Endothelial cell of umbilical vein (primary cell): Measurements from ENCODE around the gene TMCO1. TPM values are rescaled to one million over a fixed set of nuclear protein-coding genes. Genes with fewer than 3 reads are reported as not detected.

ENCODE experiments used
- BruUV-seq: library from RNA; stranded (reverse); fragments of 400-500 nt; replicated peaks from 2 replicates; lab custom pipeline; 2021; lab: Mats Ljungman, UMichigan
- CTCF ChIA-PET: fragments of 300-600, 350-600 bp; sonication (Branson Sonifier 250); formaldehyde crosslinking; loops from one replicate; lab custom pipeline; 2021; ENCODE audit warnings: antibody characterized with exemption, inconsistent platforms; lab: Charles Lee
- POLR2A ChIA-PET: fragments of 300-600, 350-600 bp; sonication (Branson Sonifier 250); formaldehyde crosslinking; loops from one replicate; lab custom pipeline; 2021; ENCODE audit warnings: antibody characterized with exemption, inconsistent platforms; lab: Charles Lee
- DNase-seq: peaks from one replicate; pipeline ENCODE4 v3.0.0-alpha.2; 2011; ENCODE audit warnings: low read depth, low spot score
- FAIRE-seq: peaks from 2 replicates; lab custom pipeline; 2011; peaks lifted over from hg19 to GRCh38; lab: Jason Lieb, UNC
- H2AFZ ChIP-seq: 2 replicates; pipeline ENCODE4 v1.6.0; 2012; ENCODE audit warnings: low read depth, low read length, control low read depth, inconsistent platforms
- H3K27ac ChIP-seq: 2 replicates; pipeline ENCODE4 v1.5.1; 2011; ENCODE audit warnings: low read depth, mild to moderate bottlenecking, control low read depth, low read length, moderate library complexity; ENCODE audit not compliant: insufficient read depth
- H3K27me3 ChIP-seq, 2 experiments: 2 replicates each; pipeline versions ENCODE4 v1.6.0 to v1.6.1; 2011; ENCODE audit warnings: low read length in 2 of 2, mixed read lengths in 1 of 2; ENCODE audit not compliant: control insufficient read depth in 2 of 2, insufficient read depth in 2 of 2
- H3K36me3 ChIP-seq, 2 experiments: 2 replicates in 1 of 2; 3 replicates in 1 of 2; pipeline ENCODE4 v1.5.1; 2011; ENCODE audit warnings: low read length in 2 of 2, mild to moderate bottlenecking in 1 of 2, moderate library complexity in 1 of 2; ENCODE audit not compliant: control insufficient read depth in 2 of 2, insufficient read depth in 2 of 2; ENCODE audit errors: extremely low read depth in 1 of 2
- H3K4me1 ChIP-seq: 3 replicates; pipeline ENCODE4 v1.5.1; 2011; ENCODE audit warnings: mild to moderate bottlenecking, low read length; ENCODE audit not compliant: control insufficient read depth, insufficient read depth; ENCODE audit errors: extremely low read depth
- H3K4me2 ChIP-seq: 2 replicates; pipeline ENCODE4 v1.6.1; 2011; ENCODE audit warnings: low read length, control low read depth, mixed read lengths; ENCODE audit not compliant: insufficient read depth
- H3K4me3 ChIP-seq, 3 experiments: fragments of 200-600 bp in 1 of 3; sonication (generic), shearing (Covaris generic) in 1 of 3; replicated peaks in 1 of 3; 2 replicates each; pipeline ENCODE4 v1.5.1; 2011 to 2016; ENCODE audit warnings: control low read depth in 3 of 3, low read length in 3 of 3, mild to moderate bottlenecking in 2 of 3, inconsistent platforms in 1 of 3, low read depth in 1 of 3, moderate library complexity in 1 of 3; ENCODE audit not compliant: insufficient read depth in 1 of 3
- H3K79me2 ChIP-seq: 2 replicates; pipeline ENCODE4 v1.6.0; 2012; ENCODE audit warnings: low read length, inconsistent platforms; ENCODE audit not compliant: control insufficient read depth, insufficient read depth
- H3K9ac ChIP-seq: replicated peaks from 2 replicates; pipeline ENCODE3; 2011; ENCODE audit warnings: low read length, control low read depth; ENCODE audit not compliant: insufficient read depth; ENCODE audit errors: extremely low read depth
- H3K9me1 ChIP-seq: replicated peaks from 3 replicates; pipeline ENCODE4 v1.6.0; 2011; ENCODE audit warnings: mild to moderate bottlenecking, low read length; ENCODE audit not compliant: control insufficient read depth, insufficient read depth; ENCODE audit errors: extremely low read depth
- H3K9me3 ChIP-seq: replicated peaks from 2 replicates; pipeline ENCODE4 v1.5.1; 2012; ENCODE audit warnings: low read length, inconsistent platforms; ENCODE audit not compliant: control insufficient read depth, insufficient read depth
- H4K20me1 ChIP-seq: replicated peaks from 2 replicates; pipeline ENCODE3; 2011; ENCODE audit warnings: mild to moderate bottlenecking, low read length; ENCODE audit not compliant: control insufficient read depth, insufficient read depth; ENCODE audit errors: extremely low read depth
- CTCF ChIP-seq, 2 donors: IDR thresholded peaks; 1 replicate in 1 of 2; 2 replicates in 1 of 2; pipeline ENCODE4 v1.5.1; 2011; ENCODE audit warnings: low read length in 2 of 2, mild to moderate bottlenecking in 2 of 2, moderate library complexity in 2 of 2, control low read depth in 1 of 2, inconsistent platforms in 1 of 2, low read depth in 1 of 2; ENCODE audit not compliant: insufficient read depth in 1 of 2; ENCODE audit errors: extremely low read depth in 1 of 2
- EZH2 ChIP-seq: IDR thresholded peaks from 2 replicates; pipeline ENCODE4 v1.6.1; 2012; ENCODE audit warnings: borderline replicate concordance, low read depth, mild to moderate bottlenecking, moderate library complexity, low read length, inconsistent platforms; ENCODE audit not compliant: severe bottlenecking
- FOS ChIP-seq: IDR thresholded peaks from 2 replicates; pipeline ENCODE4 v1.6.1; 2011; ENCODE audit warnings: mild to moderate bottlenecking, low read length, moderate library complexity, borderline replicate concordance; ENCODE audit not compliant: insufficient read depth
- GATA2 ChIP-seq: IDR thresholded peaks from 2 replicates; pipeline ENCODE4 v1.7.0; 2011; ENCODE audit warnings: low read depth, mild to moderate bottlenecking, moderate library complexity, mixed read lengths, low read length; ENCODE audit not compliant: insufficient read length, insufficient read depth
- JUN ChIP-seq: IDR thresholded peaks from 2 replicates; pipeline ENCODE4 v1.6.1; 2011; ENCODE audit warnings: borderline replicate concordance, low read depth; ENCODE audit not compliant: insufficient read length, insufficient read depth
- MAX ChIP-seq: IDR thresholded peaks from 2 replicates; pipeline ENCODE4 v1.6.1; 2011; ENCODE audit not compliant: insufficient read depth, insufficient read length
- MYC ChIP-seq: IDR thresholded peaks from one replicate; pipeline ENCODE4 v1.6.1; 2011; ENCODE audit warnings: mild to moderate bottlenecking, low read depth, low read length
- POLR2A ChIP-seq: IDR thresholded peaks from 2 replicates; pipeline ENCODE4 v1.6.1; 2012; ENCODE audit warnings: low read depth, mild to moderate bottlenecking, control low read depth, low read length
- POLR2AphosphoS5 ChIP-seq: IDR thresholded peaks from 2 replicates; pipeline ENCODE4 v1.6.1; 2012; ENCODE audit warnings: low read depth, mild to moderate bottlenecking, control low read depth, low read length, moderate library complexity; ENCODE audit not compliant: insufficient read depth
- dilution Hi-C: fragments of 300-500 bp; cut with MboI; formaldehyde crosslinking; loops from one replicate; pipeline ENCODE4 v1.15.0; 2019; ENCODE audit warnings: low sequenced_read_pairs; ENCODE audit not compliant: extremely low pct_ligation_motif_present
- intact Hi-C: fragments of 100-400 bp; cut with micrococcal nuclease; formaldehyde crosslinking; loops from one replicate; pipeline ENCODE4 v1.10.0; 2022
- polyA plus RNA-seq, 4 experiments: library from polyadenylated mRNA; depleted of rRNA in 3 of 4; stranded (reverse) in 3 of 4; unstranded in 1 of 4; fragments of >200 nt; gene quantifications; 2 replicates each; pipeline versions ENCODE4 v1.2.1 to v1.2.3, GENCODE V29; 2011 to 2012; ENCODE audit warnings: missing spikeins in 1 of 4
- total RNA-seq: library from RNA; stranded (reverse); gene quantifications from 2 replicates; pipeline ENCODE4 v1.2.3, GENCODE V29; 2021

The TMCO1 gene
- total and polyA plus RNA-seq, 2 donors (not counting 3 experiments of a cell fraction or from before 2014, with no cell fraction given): 86.0 to 93.4 TPM

- Histone ChIP-seq H3K27me3 (no peaks in the 10 kb centered on the region), H3K36me3 (peaks cover 3 to 4% of the 10 kb centered on the region in 2 experiments), H3K9ac (no peak overlapping the region), H3K4me1 (peaks cover 5% of the 10 kb centered on the region), H4K20me1 (peaks cover 2% of the 10 kb centered on the region), H2AFZ (no peak overlapping the region), H3K9me1 (no peaks in the 10 kb centered on the region), H3K9me3 (no peaks in the 10 kb centered on the region), H3K4me3 (no peak overlapping the region), H3K4me2 (no peak overlapping the region), H3K27ac (no peak overlapping the region), H3K79me2 (peaks cover 18% of the 10 kb centered on the region)
- DNase-seq (no peak), FAIRE-seq (no peak)
- dilution Hi-C loops (no loop called here), intact Hi-C loops (no loop called here)
- ChIA-PET CTCF (interaction anchor here (0.6 kb wide), 1 partner anchor 130 kb away, joined by 3 read pairs; no protein-coding TSS in a partner anchor), POLR2A (no interaction called here)
- no TSS peak for BruUV-seq
- TF ChIP-seq POLR2A (no peak), CTCF (IDR thresholded peaks at IDR 0.05; ENCODE audit: extremely low read depth in 1 of 2, insufficient read depth in 1 of 2, low read depth in 1 of 2, low read length in 2 of 2) (no peak), GATA2 (no peak), POLR2AphosphoS5 (no peak), JUN (no peak)
Observed at GRCh38 chr1:165763442-165763841, 5.2 kb downstream of the TMCO1 start.

- Histone ChIP-seq H3K27me3 (no peaks in the 10 kb centered on the region), H4K20me1 (peaks cover 2% of the 10 kb centered on the region), H3K9me3 (no peaks in the 10 kb centered on the region), H3K4me3 (no peak overlapping the region), H3K4me2 (no peak overlapping the region), H2AFZ (no peak overlapping the region), H3K9me1 (no peaks in the 10 kb centered on the region), H3K27ac (no peak overlapping the region), H3K79me2 (peaks cover 19% of the 10 kb centered on the region), H3K36me3 (peaks cover 3 to 4% of the 10 kb centered on the region in 2 experiments), H3K4me1 (no peaks in the 10 kb centered on the region), H3K9ac (no peak overlapping the region)
- dilution Hi-C loops (no loop called here), intact Hi-C loops (no loop called here)
- ChIA-PET CTCF (no interaction called here), POLR2A (no interaction called here)
- FAIRE-seq (no peak), DNase-seq (no peak)
- TF ChIP-seq POLR2AphosphoS5 (no peak), GATA2 (no peak), JUN (no peak), POLR2A (no peak), MYC (no peak), FOS (no peak), CTCF (IDR thresholded peaks at IDR 0.05; ENCODE audit: extremely low read depth in 1 of 2, insufficient read depth in 1 of 2, low read depth in 1 of 2, low read length in 2 of 2) (no peak), EZH2 (no peak), MAX (no peak)
- BruUV-seq: no TSS peak
Observed at GRCh38 chr1:165762725-165763124, 5.9 kb downstream of the TMCO1 start.
